B cell (primary cell): ENCODE data around the gene TBPL2. TPM values are rescaled to one million over a fixed set of nuclear protein-coding genes. Genes with fewer than 3 reads are reported as not detected.

Experiments used
- ATAC-seq: fragments of 200-7000 bp; cut with Tn5 transposase; one replicate; pipeline ENCODE4 v1.10.0; 2021; ENCODE audit warnings: low read depth, mild to moderate bottlenecking, moderate number of reproducible peaks, moderate library complexity
- CTCF ChIA-PET: fragments of 350-600 bp; sonication (Branson Sonifier 250); formaldehyde crosslinking; loops from one replicate; lab custom pipeline; 2021; ENCODE audit warnings: antibody characterized with exemption, inconsistent platforms; lab: Charles Lee
- POLR2A ChIA-PET: fragments of 350-600 bp; sonication (Branson Sonifier 250); formaldehyde crosslinking; loops from one replicate; lab custom pipeline; 2021; ENCODE audit warnings: antibody characterized with exemption; lab: Charles Lee
- DNase-seq: peaks from one replicate; pipeline ENCODE4 v3.0.0; 2013
- H2AFZ ChIP-seq: 2 replicates; pipeline ENCODE4 v1.6.1; 2012; ENCODE audit warnings: mild to moderate bottlenecking, low read depth, low read length; ENCODE audit not compliant: insufficient read depth, poor library complexity, severe bottlenecking
- H3K27ac ChIP-seq, 2 donors: 1 replicate in 1 of 2; 2 replicates in 1 of 2; pipeline ENCODE4 v1.5.1; 2012 to 2013; ENCODE audit warnings: low read length in 2 of 2, mild to moderate bottlenecking in 2 of 2, moderate library complexity in 1 of 2
- H3K27me3 ChIP-seq, 4 experiments: fragments of 200-600 bp in 1 of 4; sonication (generic) in 1 of 4; replicated peaks in 1 of 4; 1 replicate in 2 of 4; 2 replicates in 2 of 4; pipeline versions ENCODE4 v1.6.1 to v1.7.0; 2013 to 2016; ENCODE audit warnings: low read length in 3 of 4, mild to moderate bottlenecking in 2 of 4, mixed read lengths in 1 of 4, moderate library complexity in 1 of 4; ENCODE audit not compliant: insufficient read depth in 4 of 4, control insufficient read depth in 3 of 4; ENCODE audit errors: control extremely low read depth in 1 of 4
- H3K36me3 ChIP-seq, 2 experiments: replicated peaks in 1 of 2; 1 replicate in 1 of 2; 2 replicates in 1 of 2; pipeline versions ENCODE4 v1.6.1 to v1.7.1; 2013; ENCODE audit warnings: low read length in 1 of 2; ENCODE audit not compliant: insufficient read depth in 2 of 2, control insufficient read depth in 1 of 2; ENCODE audit errors: control extremely low read depth in 1 of 2, extremely low read depth in 1 of 2
- H3K4me1 ChIP-seq, 2 donors: fragments of 200-600 bp in 1 of 2; sonication (generic) in 1 of 2; 1 replicate in 1 of 2; 2 replicates in 1 of 2; pipeline versions ENCODE4 v1.5.1 to v1.6.1; 2013 to 2017; ENCODE audit warnings: low read length in 2 of 2; ENCODE audit not compliant: control insufficient read depth in 2 of 2, insufficient read depth in 2 of 2
- H3K4me2 ChIP-seq: replicated peaks from 2 replicates; pipeline ENCODE3; 2012; ENCODE audit warnings: mild to moderate bottlenecking, low read depth, low read length; ENCODE audit not compliant: poor library complexity, severe bottlenecking
- H3K4me3 ChIP-seq, 5 experiments: fragments of 200-600 bp in 1 of 5; sonication (generic) in 1 of 5; 1 replicate in 3 of 5; 2 replicates in 2 of 5; pipeline versions ENCODE4 v1.5.1 to v1.7.0; 2011 to 2016; ENCODE audit warnings: low read length in 4 of 5, mild to moderate bottlenecking in 4 of 5, low read depth in 2 of 5, control low read depth in 1 of 5, moderate library complexity in 1 of 5; ENCODE audit not compliant: insufficient read depth in 1 of 5; ENCODE audit errors: control extremely low read depth in 1 of 5, extremely low read depth in 1 of 5
- H3K79me2 ChIP-seq: fragments of 200-600 bp; sonication (generic); one replicate; pipeline ENCODE4 v1.6.0; 2016; ENCODE audit warnings: low read length; ENCODE audit not compliant: control insufficient read depth, insufficient read depth
- H3K9ac ChIP-seq: fragments of 200-600 bp; sonication (generic); 2 replicates; pipeline ENCODE4 v1.6.1; 2017; ENCODE audit warnings: mild to moderate bottlenecking, low read length, moderate library complexity
- H3K9me3 ChIP-seq, 3 donors: one replicate each; pipeline versions ENCODE4 v1.6.1 to v1.7.1; 2013; ENCODE audit warnings: low read length in 2 of 3; ENCODE audit not compliant: control insufficient read depth in 2 of 3, insufficient read depth in 1 of 3; ENCODE audit errors: control extremely low read depth in 1 of 3
- H4K20me1 ChIP-seq: 2 replicates; pipeline ENCODE4 v1.6.0; 2012; ENCODE audit warnings: mild to moderate bottlenecking, low read length; ENCODE audit not compliant: insufficient read depth, control insufficient read depth, poor library complexity, severe bottlenecking
- H3K27ac Mint-ChIP-seq: one replicate; pipeline ENCODE4 v1.8.0; 2021; ENCODE audit warnings: mixed read lengths
- H3K27me3 Mint-ChIP-seq: one replicate; pipeline ENCODE4 v1.8.0; 2021; ENCODE audit warnings: mixed read lengths
- H3K4me1 Mint-ChIP-seq: one replicate; pipeline ENCODE4 v1.8.0; 2021; ENCODE audit warnings: mixed read lengths
- H3K4me3 Mint-ChIP-seq: one replicate; pipeline ENCODE4 v1.8.0; 2021; ENCODE audit warnings: mixed read lengths
- H3K9me3 Mint-ChIP-seq: one replicate; pipeline ENCODE4 v1.8.0; 2022; ENCODE audit warnings: mixed read lengths; ENCODE audit not compliant: insufficient read depth
- EZH2 ChIP-seq: IDR thresholded peaks from 2 replicates; pipeline ENCODE4 v1.6.1; 2012; ENCODE audit warnings: borderline replicate concordance, low read depth, mild to moderate bottlenecking, moderate library complexity, low read length; ENCODE audit not compliant: insufficient read depth, poor library complexity, severe bottlenecking
- WGBS: methylation state at CpG from one replicate; pipeline ENCODE4 v1.1.5; 2013; ENCODE audit warnings: missing lambda C conversion rate; ENCODE audit not compliant: insufficient coverage; 5-methylcytosine and 5-hydroxymethylcytosine counted together
- intact Hi-C: fragments of 100-400 bp; cut with micrococcal nuclease; formaldehyde crosslinking; loops from one replicate; pipeline ENCODE4 v1.10.0; 2022
- polyA plus RNA-seq: library from polyadenylated mRNA; depleted of rRNA; stranded (reverse); fragments of >200 nt; gene quantifications from 2 replicates; pipeline ENCODE4 v1.2.3, GENCODE V29; 2012
- total RNA-seq, 2 donors: library from RNA; stranded (reverse); fragments of 120-200 nt in 1 of 2; gene quantifications; 1 replicate in 1 of 2; 2 replicates in 1 of 2; pipeline versions ENCODE4 v1.2.3 to v1.2.4, GENCODE V29; 2013 to 2022
- TF ChIP-seq, protein P1 (sequence below): fragments of 200-600 bp; IDR thresholded peaks from one replicate; pipeline ENCODE4 v1.8.0; 2022; ENCODE audit warnings: antibody characterized with exemption, mild to moderate bottlenecking

Gene TBPL2
- total and polyA plus RNA-seq, 2 donors (not counting 1 experiment from before 2014, with no cell fraction given), result not detected

DNA sequence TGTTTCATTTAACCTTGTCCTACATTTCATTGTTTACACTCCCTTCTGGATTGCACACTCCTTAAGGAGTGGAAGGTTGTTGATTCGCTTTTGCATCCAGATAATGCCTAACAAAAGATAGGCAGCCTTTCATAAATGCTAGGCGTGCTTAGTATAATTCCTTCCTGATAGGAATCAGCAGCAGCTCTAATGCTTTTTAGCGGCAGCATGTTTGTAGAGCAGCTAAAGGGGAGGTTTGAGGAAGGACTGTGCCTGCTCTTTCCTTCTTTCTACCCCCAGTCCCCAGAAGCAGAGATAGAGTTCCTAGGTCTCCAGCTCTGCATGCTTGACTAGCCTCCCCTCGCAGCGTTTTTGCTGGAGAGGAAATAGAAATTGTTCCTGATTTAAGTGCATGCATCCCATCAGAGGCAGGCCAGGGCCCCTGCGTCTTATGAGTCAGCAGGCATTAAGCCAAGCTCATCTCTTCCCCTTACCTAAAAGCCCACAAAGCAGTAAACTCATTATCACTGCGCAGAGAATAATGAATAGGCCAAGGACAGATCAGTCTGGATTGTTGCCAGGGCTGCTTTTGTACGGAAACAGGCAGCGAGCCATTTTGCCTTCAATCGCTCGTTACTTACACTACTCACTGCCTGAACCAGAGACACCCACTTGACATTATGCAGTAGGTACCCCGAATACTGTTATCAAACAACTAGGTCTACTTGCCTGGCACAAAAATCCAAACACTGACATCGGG is 14.0 kb upstream of the TBPL2 start:
- no peak overlapping the region for H3K27ac Mint-ChIP-seq
- Histone ChIP-seq H4K20me1 (no peaks in the 10 kb centered on the region), H3K9me3 (peaks cover 0 to 2% (median 0%) of the 10 kb centered on the region in 3 donors), H3K4me3 (no peak overlapping the region), H3K79me2 (no peaks in the 10 kb centered on the region), H3K9ac (no peak overlapping the region), H2AFZ (no peak overlapping the region), H3K4me2 (no peak overlapping the region), H3K27me3 (peaks cover 0 to 3% (median 0%) of the 10 kb centered on the region in 4 experiments), H3K36me3 (no peaks in the 10 kb centered on the region), H3K27ac (no peak overlapping the region), H3K4me1 (no peaks in the 10 kb centered on the region)
- TF ChIP-seq EZH2, result no peak
- TF ChIP-seq, protein P1, sequence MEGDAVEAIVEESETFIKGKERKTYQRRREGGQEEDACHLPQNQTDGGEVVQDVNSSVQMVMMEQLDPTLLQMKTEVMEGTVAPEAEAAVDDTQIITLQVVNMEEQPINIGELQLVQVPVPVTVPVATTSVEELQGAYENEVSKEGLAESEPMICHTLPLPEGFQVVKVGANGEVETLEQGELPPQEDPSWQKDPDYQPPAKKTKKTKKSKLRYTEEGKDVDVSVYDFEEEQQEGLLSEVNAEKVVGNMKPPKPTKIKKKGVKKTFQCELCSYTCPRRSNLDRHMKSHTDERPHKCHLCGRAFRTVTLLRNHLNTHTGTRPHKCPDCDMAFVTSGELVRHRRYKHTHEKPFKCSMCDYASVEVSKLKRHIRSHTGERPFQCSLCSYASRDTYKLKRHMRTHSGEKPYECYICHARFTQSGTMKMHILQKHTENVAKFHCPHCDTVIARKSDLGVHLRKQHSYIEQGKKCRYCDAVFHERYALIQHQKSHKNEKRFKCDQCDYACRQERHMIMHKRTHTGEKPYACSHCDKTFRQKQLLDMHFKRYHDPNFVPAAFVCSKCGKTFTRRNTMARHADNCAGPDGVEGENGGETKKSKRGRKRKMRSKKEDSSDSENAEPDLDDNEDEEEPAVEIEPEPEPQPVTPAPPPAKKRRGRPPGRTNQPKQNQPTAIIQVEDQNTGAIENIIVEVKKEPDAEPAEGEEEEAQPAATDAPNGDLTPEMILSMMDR, result no peak
- H3K9me3 Mint-ChIP-seq, result peaks cover 2% of the 10 kb centered on the region
- ATAC-seq (no peak), DNase-seq (no peak)
- H3K4me1 Mint-ChIP-seq, result no peaks in the 10 kb centered on the region
- CTCF ChIA-PET, result interaction anchor here (1.1 kb wide), 1 partner anchor 8 kb away, joined by 6 read pairs; no protein-coding TSS in a partner anchor
- intact Hi-C loops, result no loop called here
- POLR2A ChIA-PET, result no interaction called here
- H3K4me3 Mint-ChIP-seq, result no peak overlapping the region
- 46% methylated on average over 11 of the region's 13 CpGs for WGBS
- peaks cover 12% of the 10 kb centered on the region for H3K27me3 Mint-ChIP-seq

DNA sequence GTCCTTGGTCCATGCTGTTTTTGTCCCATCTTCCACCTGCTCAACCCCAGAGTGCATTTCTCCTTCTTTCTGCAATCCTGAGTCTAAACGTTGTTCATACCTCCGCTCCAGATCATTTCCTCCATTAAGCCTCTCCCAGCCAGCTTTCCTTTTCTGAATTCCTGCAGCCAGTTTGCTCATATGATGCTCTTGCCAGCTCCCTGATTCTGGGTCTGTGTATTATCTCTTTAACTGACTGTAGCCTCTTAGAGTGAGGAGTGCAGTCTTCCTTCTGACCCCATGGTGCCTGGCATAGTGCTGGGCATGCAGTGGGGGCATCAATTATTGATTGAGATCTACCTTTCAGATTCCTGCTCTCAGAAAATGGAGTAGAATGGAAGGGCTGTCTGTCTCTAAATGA is 11.5 kb upstream of the TBPL2 start:
- no peak overlapping the region for H3K9ac ChIP-seq
- H2AFZ ChIP-seq, result no peak overlapping the region
- Mint-ChIP-seq H3K4me3 (no peak overlapping the region), H3K27me3 (peaks cover 12% of the 10 kb centered on the region), H3K27ac (no peak overlapping the region), H3K4me1 (no peaks in the 10 kb centered on the region), H3K9me3 (no peaks in the 10 kb centered on the region)
- no peaks in the 10 kb centered on the region for H3K79me2 ChIP-seq
- peaks cover 0 to 3% (median 0%) of the 10 kb centered on the region in 4 experiments for H3K27me3 ChIP-seq
- WGBS, result 100% methylated on average over 2 of the region's 2 CpGs
- peaks cover 0 to 2% (median 0%) of the 10 kb centered on the region in 3 donors for H3K9me3 ChIP-seq
- ATAC-seq (no peak), DNase-seq (no peak)
- no peak overlapping the region for H3K4me3 ChIP-seq
- POLR2A ChIA-PET, result no interaction called here
- no peaks in the 10 kb centered on the region for H3K4me1 ChIP-seq
- CTCF ChIA-PET, result interaction anchor here (0.6 kb wide), 1 partner anchor 112 kb away, joined by 3 read pairs; no protein-coding TSS in a partner anchor
- TF ChIP-seq, protein P1, result no peak
- no peak for TF ChIP-seq EZH2
- H3K27ac ChIP-seq, result no peak overlapping the region
- no peak overlapping the region for H3K4me2 ChIP-seq
- H3K36me3 ChIP-seq, result no peaks in the 10 kb centered on the region
- H4K20me1 ChIP-seq, result no peaks in the 10 kb centered on the region
- intact Hi-C loops, result no loop called here
